Activated CD4-positive, alpha-beta T cell treated with anti-CD3 and anti-CD28 coated beads, Interleukin-2, amount 10 ng/mL, durations not matched to agents 24 days and 14 days (primary cell): ENCODE results near the gene TMEM144. TPM values are rescaled to one million over a fixed set of nuclear protein-coding genes. Genes with fewer than 3 reads are reported as not detected.
A peak's percentile ranks its signal among the peaks of the same experiment; 100 is the strongest.

Experiments
- DNase-seq: peaks from one replicate; pipeline ENCODE4 v3.0.0; 2022
- H3K27ac Mint-ChIP-seq: one replicate; pipeline ENCODE4 v1.8.0; 2022; ENCODE audit warnings: mild to moderate bottlenecking, mixed read lengths
- H3K27me3 Mint-ChIP-seq: one replicate; pipeline ENCODE4 v1.8.0; 2022; ENCODE audit warnings: mixed read lengths
- H3K36me3 Mint-ChIP-seq: one replicate; pipeline ENCODE4 v1.8.0; 2022; ENCODE audit warnings: low read depth, mild to moderate bottlenecking, mixed read lengths
- H3K4me1 Mint-ChIP-seq: one replicate; pipeline ENCODE4 v1.8.0; 2021; ENCODE audit warnings: mixed read lengths
- H3K4me3 Mint-ChIP-seq: one replicate; pipeline ENCODE4 v1.8.0; 2022; ENCODE audit warnings: mild to moderate bottlenecking, moderate library complexity, mixed read lengths
- H3K9me3 Mint-ChIP-seq: one replicate; pipeline ENCODE4 v1.8.0; 2021; ENCODE audit warnings: mixed read lengths
- intact Hi-C: fragments of 100-400 bp; cut with micrococcal nuclease; formaldehyde crosslinking; loops from one replicate; pipeline ENCODE4 v1.15.1; 2023
- total RNA-seq: library from RNA; stranded (reverse); gene quantifications from 2 replicates; pipeline ENCODE4 v1.2.3, GENCODE V29; 2022

Gene TMEM144
- total RNA-seq, 1 donor from 2014 or later: not detected

GRCh38 chr4:158234671-158235070, 24.4 kb downstream of the TMEM144 start:
- no peaks in the 10 kb centered on the region for H3K9me3 Mint-ChIP-seq
- H3K27me3 Mint-ChIP-seq: peaks cover 2% of the 10 kb centered on the region
- DNase-seq: no peak
- H3K36me3 Mint-ChIP-seq: no peaks in the 10 kb centered on the region
- intact Hi-C loops: no loop called here
- peaks cover 2% of the 10 kb centered on the region for H3K4me1 Mint-ChIP-seq
- no peak overlapping the region for H3K27ac Mint-ChIP-seq
- H3K4me3 Mint-ChIP-seq: no peak overlapping the region

GRCh38 chr4:158236304-158237030, 26.2 kb downstream of the TMEM144 start:
- H3K4me1 Mint-ChIP-seq: peaks cover 2% of the 10 kb centered on the region
- peaks cover 2% of the 10 kb centered on the region for H3K27me3 Mint-ChIP-seq
- no peaks in the 10 kb centered on the region for H3K9me3 Mint-ChIP-seq
- no peak overlapping the region for H3K4me3 Mint-ChIP-seq
- no peaks in the 10 kb centered on the region for H3K36me3 Mint-ChIP-seq
- intact Hi-C loops: no loop called here
- DNase-seq: no peak
- H3K27ac Mint-ChIP-seq: no peak overlapping the region

GRCh38 chr4:158238575-158238974, 28.3 kb downstream of the TMEM144 start:
- Mint-ChIP-seq H3K27ac (no peak overlapping the region), H3K4me1 (peaks cover 2% of the 10 kb centered on the region), H3K27me3 (peaks cover 3% of the 10 kb centered on the region), H3K36me3 (no peaks in the 10 kb centered on the region), H3K9me3 (no peaks in the 10 kb centered on the region), H3K4me3 (no peak overlapping the region)
- no peak for DNase-seq
- intact Hi-C loops: no loop called here

GRCh38 chr4:158239196-158239595, 28.9 kb downstream of the TMEM144 start:
- Mint-ChIP-seq H3K27me3 (peaks cover 3% of the 10 kb centered on the region), H3K4me1 (peaks cover 2% of the 10 kb centered on the region), H3K27ac (no peak overlapping the region), H3K4me3 (no peak overlapping the region), H3K9me3 (no peaks in the 10 kb centered on the region), H3K36me3 (no peaks in the 10 kb centered on the region)
- intact Hi-C loops: no loop called here
- DNase-seq: no peak

- intact Hi-C loops: no loop called here
Observed at GRCh38 chr4:158243071-158243470, 32.8 kb downstream of the TMEM144 start.

GRCh38 chr4:158250321-158250720, 40.0 kb downstream of the TMEM144 start:
- Mint-ChIP-seq H3K27ac (no peak overlapping the region), H3K4me3 (no peak overlapping the region), H3K4me1 (no peaks in the 10 kb centered on the region), H3K36me3 (no peaks in the 10 kb centered on the region), H3K27me3 (no peaks in the 10 kb centered on the region), H3K9me3 (no peaks in the 10 kb centered on the region)
- intact Hi-C loops: loop anchor here (5.0 to 10.0 kb wide), 3 partner anchors 474 to 954 kb away; partner anchors contain the start of gene PPID
- DNase-seq: no peak

More at GRCh38 chr4:158243071-158243470, 32.8 kb downstream of the TMEM144 start:
- H3K4me1 Mint-ChIP-seq: no peaks in the 10 kb centered on the region
- DNase-seq: no peak
- H3K36me3 Mint-ChIP-seq: no peaks in the 10 kb centered on the region
- no peak overlapping the region for H3K4me3 Mint-ChIP-seq
- H3K27me3 Mint-ChIP-seq: peaks cover 3% of the 10 kb centered on the region
- H3K27ac Mint-ChIP-seq: no peak overlapping the region
- H3K9me3 Mint-ChIP-seq: no peaks in the 10 kb centered on the region

GRCh38 chr4:158253350-158253980, 43.2 kb downstream of the TMEM144 start:
- peaks cover 2% of the 10 kb centered on the region for H3K27me3 Mint-ChIP-seq
- intact Hi-C loops: loop anchor here (2.0 to 10.0 kb wide), 5 partner anchors 371 to 1193 kb away; partner anchors contain the start of gene PPID
- H3K4me3 Mint-ChIP-seq: no peak overlapping the region
- H3K27ac Mint-ChIP-seq: no peak overlapping the region
- no peaks in the 10 kb centered on the region for H3K9me3 Mint-ChIP-seq
- H3K4me1 Mint-ChIP-seq: no peaks in the 10 kb centered on the region
- peak; percentile 86 for DNase-seq
- no peaks in the 10 kb centered on the region for H3K36me3 Mint-ChIP-seq

- intact Hi-C loops: loop anchor here (2.0 to 10.0 kb wide), 4 partner anchors 261 to 951 kb away; partner anchors contain the start of gene PPID
- H3K27ac Mint-ChIP-seq: no peak overlapping the region
- DNase-seq: no peak
- H3K4me3 Mint-ChIP-seq: no peak overlapping the region
- no peaks in the 10 kb centered on the region for H3K36me3 Mint-ChIP-seq
- no peaks in the 10 kb centered on the region for H3K9me3 Mint-ChIP-seq
- no peaks in the 10 kb centered on the region for H3K4me1 Mint-ChIP-seq
- H3K27me3 Mint-ChIP-seq: peaks cover 2% of the 10 kb centered on the region
Observed at GRCh38 chr4:158254292-158254691, 44.0 kb downstream of the TMEM144 start.

- Mint-ChIP-seq H3K4me1 (no peaks in the 10 kb centered on the region), H3K36me3 (no peaks in the 10 kb centered on the region), H3K27me3 (peaks cover 2% of the 10 kb centered on the region), H3K9me3 (no peaks in the 10 kb centered on the region), H3K4me3 (no peak overlapping the region), H3K27ac (no peak overlapping the region)
- intact Hi-C loops: loop anchor here (2.0 to 10.0 kb wide), 4 partner anchors 64 to 949 kb away; partner anchors contain the start of gene PPID
- DNase-seq: no peak
Observed at GRCh38 chr4:158255727-158256324, 45.5 kb downstream of the TMEM144 start.

GRCh38 chr4:158259955-158260575, 49.8 kb downstream of the TMEM144 start:
- intact Hi-C loops: loop anchor here (5.0 to 10.0 kb wide), 3 partner anchors 68 to 945 kb away; partner anchors contain the start of gene PPID
- Mint-ChIP-seq H3K9me3 (no peaks in the 10 kb centered on the region), H3K27me3 (peaks cover 2% of the 10 kb centered on the region), H3K4me3 (no peak overlapping the region), H3K27ac (no peak overlapping the region), H3K36me3 (no peaks in the 10 kb centered on the region), H3K4me1 (no peaks in the 10 kb centered on the region)
- no peak for DNase-seq

- DNase-seq: no peak
- Mint-ChIP-seq H3K27me3 (peaks cover 4% of the 10 kb centered on the region), H3K4me3 (no peak overlapping the region), H3K36me3 (no peaks in the 10 kb centered on the region), H3K9me3 (no peaks in the 10 kb centered on the region), H3K27ac (no peak overlapping the region), H3K4me1 (no peaks in the 10 kb centered on the region)
- intact Hi-C loops: no loop called here
Observed at GRCh38 chr4:158261480-158261879, 51.2 kb downstream of the TMEM144 start.

GRCh38 chr4:158268553-158268952, 58.3 kb downstream of the TMEM144 start:
- Mint-ChIP-seq H3K27me3 (peaks cover 14% of the 10 kb centered on the region), H3K9me3 (no peaks in the 10 kb centered on the region), H3K4me3 (no peak overlapping the region), H3K4me1 (no peaks in the 10 kb centered on the region), H3K27ac (no peak overlapping the region), H3K36me3 (no peaks in the 10 kb centered on the region)
- intact Hi-C loops: no loop called here
- DNase-seq: no peak

- Mint-ChIP-seq H3K27me3 (peaks cover 2% of the 10 kb centered on the region), H3K9me3 (no peaks in the 10 kb centered on the region), H3K4me3 (no peak overlapping the region), H3K36me3 (no peaks in the 10 kb centered on the region), H3K27ac (no peak overlapping the region), H3K4me1 (no peaks in the 10 kb centered on the region)
- no peak for DNase-seq
- intact Hi-C loops: no loop called here
Observed at GRCh38 chr4:158274636-158275035, 64.3 kb downstream of the TMEM144 start.

GRCh38 chr4:158277558-158277957, 67.3 kb downstream of the TMEM144 start:
- peaks cover 2% of the 10 kb centered on the region for H3K27me3 Mint-ChIP-seq

More at GRCh38 chr4:158277558-158277957, 67.3 kb downstream of the TMEM144 start:
- Mint-ChIP-seq H3K4me3 (no peak overlapping the region), H3K27ac (no peak overlapping the region), H3K36me3 (no peaks in the 10 kb centered on the region), H3K4me1 (no peaks in the 10 kb centered on the region), H3K9me3 (no peaks in the 10 kb centered on the region)
- intact Hi-C loops: no loop called here
- DNase-seq: no peak
